Measurements from ENCODE around the gene PPP1R14C. TPM values are rescaled to one million over a fixed set of nuclear protein-coding genes. Genes with fewer than 3 reads are reported as not detected.
A peak's percentile ranks its signal among the peaks of the same experiment; 100 is the strongest.

PPP1R14C gene
- polyA plus RNA-seq, 3 donors, result 0.11 TPM; not detected in 2

GRCh38 chr6:150296890-150297289 lies 154.0 kb downstream of the PPP1R14C start:
- Histone ChIP-seq H4K20me1 (ENCODE audit: insufficient read depth, low read length) (no peaks in the 10 kb centered on the region), H3K27ac (ENCODE audit: low read depth in 1 of 2, low read length in 2 of 2) (no peak overlapping the region), H3K36me3 (replicated peaks in 1 of 2; ENCODE audit: control insufficient read depth in 1 of 2, insufficient read depth in 2 of 2, low read length in 2 of 2) (no peaks in the 10 kb centered on the region), H3K4me3 (replicated peaks in 1 of 3; ENCODE audit: low read depth in 2 of 3, low read length in 3 of 3) (no peak overlapping the region), H3K27me3 (ENCODE audit: control insufficient read depth in 2 of 2, insufficient read depth in 2 of 2, low read length in 2 of 2) (peaks cover 0 to 8% of the 10 kb centered on the region in 2 donors), H3K4me1 (ENCODE audit: control insufficient read depth in 1 of 2, insufficient read depth in 2 of 2, low read length in 2 of 2) (no peaks in the 10 kb centered on the region), H3K4me2 (replicated peaks; ENCODE audit: extremely low read depth, low read length, poor library complexity, severe bottlenecking) (no peak overlapping the region), H2AFZ (ENCODE audit: insufficient read depth, low read depth, low read length, poor library complexity, severe bottlenecking) (no peak overlapping the region), H3K9ac (ENCODE audit: insufficient read depth, low read length, poor library complexity, severe bottlenecking) (no peak overlapping the region), H3K79me2 (ENCODE audit: insufficient read depth, low read length) (no peaks in the 10 kb centered on the region), H3K9me3 (replicated peaks in 1 of 2; ENCODE audit: control insufficient read depth in 1 of 2, insufficient read depth in 1 of 2, low read length in 2 of 2) (peaks cover 19 to 26% of the 10 kb centered on the region in 2 donors)
- Mint-ChIP-seq H3K36me3 (no peaks in the 10 kb centered on the region), H3K27me3 (ENCODE audit: low read depth in 3 of 3) (peaks cover 2 to 16% (median 13%) of the 10 kb centered on the region in 3 donors), H3K9me3 (peaks cover 15 to 33% (median 22%) of the 10 kb centered on the region in 7 donors), H3K27ac (no peak overlapping the region), H3K4me3 (no peak overlapping the region), H3K4me1 (peaks cover 4% of the 10 kb centered on the region)
- WGBS (ENCODE audit: insufficient coverage), result no CpG with 5 or more reads among the region's 2 CpGs
- intact Hi-C loops (cut with micrococcal nuclease), result no loop called here
- TF ChIP-seq CTCF (IDR thresholded peaks at IDR 0.05), result no peak
- no peak for DNase-seq

- Histone ChIP-seq H3K27me3 (ENCODE audit: control insufficient read depth in 2 of 2, insufficient read depth in 2 of 2, low read length in 2 of 2) (peaks cover 0 to 6% of the 10 kb centered on the region in 2 donors), H3K4me2 (replicated peaks; ENCODE audit: extremely low read depth, low read length, poor library complexity, severe bottlenecking) (no peak overlapping the region), H3K4me3 (replicated peaks in 1 of 3; ENCODE audit: low read depth in 2 of 3, low read length in 3 of 3) (no peak overlapping the region), H3K4me1 (ENCODE audit: control insufficient read depth in 1 of 2, insufficient read depth in 2 of 2, low read length in 2 of 2) (no peaks in the 10 kb centered on the region), H4K20me1 (ENCODE audit: insufficient read depth, low read length) (no peaks in the 10 kb centered on the region), H3K27ac (ENCODE audit: low read depth in 1 of 2, low read length in 2 of 2) (no peak overlapping the region), H3K9ac (ENCODE audit: insufficient read depth, low read length, poor library complexity, severe bottlenecking) (no peak overlapping the region), H3K79me2 (ENCODE audit: insufficient read depth, low read length) (no peaks in the 10 kb centered on the region), H2AFZ (ENCODE audit: insufficient read depth, low read depth, low read length, poor library complexity, severe bottlenecking) (no peak overlapping the region), H3K9me3 (replicated peaks in 1 of 2; ENCODE audit: control insufficient read depth in 1 of 2, insufficient read depth in 1 of 2, low read length in 2 of 2) (peaks cover 19 to 26% of the 10 kb centered on the region in 2 donors), H3K36me3 (replicated peaks in 1 of 2; ENCODE audit: control insufficient read depth in 1 of 2, insufficient read depth in 2 of 2, low read length in 2 of 2) (no peaks in the 10 kb centered on the region)
- peaks cover 15 to 33% (median 22%) of the 10 kb centered on the region in 7 donors for H3K9me3 Mint-ChIP-seq
- DNase-seq, result peak in 1 of 3 donors; percentile 15
- no peak for TF ChIP-seq CTCF (IDR thresholded peaks at IDR 0.05)
- no peak overlapping the region for H3K27ac Mint-ChIP-seq
- H3K4me1 Mint-ChIP-seq, result peaks cover 4% of the 10 kb centered on the region
- no peaks in the 10 kb centered on the region for H3K36me3 Mint-ChIP-seq
- no CpG with 5 or more reads among the region's 3 CpGs for WGBS (ENCODE audit: insufficient coverage)
- no peak overlapping the region for H3K4me3 Mint-ChIP-seq
- intact Hi-C loops (cut with micrococcal nuclease), result no loop called here
- H3K27me3 Mint-ChIP-seq (ENCODE audit: low read depth in 3 of 3), result peaks cover 2 to 11% (median 11%) of the 10 kb centered on the region in 3 donors
Measured at GRCh38 chr6:150297327-150298029, 154.6 kb downstream of the PPP1R14C start.
